Measurements from ENCODE around the gene ACTRT2. TPM values are rescaled to one million over a fixed set of nuclear protein-coding genes. Genes with fewer than 3 reads are reported as not detected.

ACTRT2 gene
- total RNA-seq, 4 donors from 2014 or later = not detected

GRCh38 chr1:3001471-3002348 lies 19.6 kb upstream of the ACTRT2 start:
- no peak for DNase-seq
- TF ChIP-seq POLR2A (IDR thresholded peaks at IDR 0.05) (no peak), CTCF (IDR thresholded peaks at IDR 0.05 in 4 of 5, conservative IDR thresholded peaks at IDR 0.05 in 1 of 5) (no peak)

GRCh38 chr1:3002349-3003038 lies 18.8 kb upstream of the ACTRT2 start:
- Histone ChIP-seq H3K4me1 (no peaks in the 10 kb centered on the region), H3K27ac (no peak overlapping the region), H3K9me3 (no peaks in the 10 kb centered on the region), H3K36me3 (no peaks in the 10 kb centered on the region), H3K27me3 (peaks cover 11 to 30% (median 22%) of the 10 kb centered on the region in 3 donors), H3K4me3 (no peak overlapping the region)
- no peak for TF ChIP-seq POLR2A (IDR thresholded peaks at IDR 0.05)
- TF ChIP-seq CTCF (IDR thresholded peaks at IDR 0.05 in 4 of 5, conservative IDR thresholded peaks at IDR 0.05 in 1 of 5) = no peak
- DNase-seq (no peak), ATAC-seq (no peak)
- in situ Hi-C loops (cut with MboI; ENCODE audit: low sequenced_read_pairs in 4 of 4) (loop anchor here (10.0 to 25.0 kb wide), 4 partner anchors 285 to 422 kb away; no protein-coding TSS in a partner anchor), intact Hi-C loops (cut with DNase I; ENCODE audit: low total_unique reads) (no loop called here)

More at GRCh38 chr1:3001471-3002348, 19.6 kb upstream of the ACTRT2 start:
- H3K9me3 ChIP-seq = no peaks in the 10 kb centered on the region
- H3K4me3 ChIP-seq = no peak overlapping the region
- H3K27me3 ChIP-seq = peaks cover 11 to 30% (median 20%) of the 10 kb centered on the region in 3 donors
- in situ Hi-C loops (cut with MboI; ENCODE audit: low sequenced_read_pairs in 4 of 4) (loop anchor here (10.0 to 25.0 kb wide), 4 partner anchors 286 to 423 kb away; no protein-coding TSS in a partner anchor), intact Hi-C loops (cut with DNase I; ENCODE audit: low total_unique reads) (no loop called here)
- ATAC-seq = no peak
- no peak overlapping the region for H3K27ac ChIP-seq
- no peaks in the 10 kb centered on the region for H3K36me3 ChIP-seq
- no peaks in the 10 kb centered on the region for H3K4me1 ChIP-seq

- in situ Hi-C loops (cut with MboI; ENCODE audit: low sequenced_read_pairs in 4 of 4) (loop anchor here (10.0 to 25.0 kb wide), 4 partner anchors 284 to 422 kb away; no protein-coding TSS in a partner anchor), intact Hi-C loops (cut with DNase I; ENCODE audit: low total_unique reads) (no loop called here)
- Histone ChIP-seq H3K36me3 (no peaks in the 10 kb centered on the region), H3K4me3 (no peak overlapping the region), H3K27ac (no peak overlapping the region), H3K9me3 (no peaks in the 10 kb centered on the region), H3K27me3 (peaks cover 11 to 28% (median 25%) of the 10 kb centered on the region in 3 donors), H3K4me1 (no peaks in the 10 kb centered on the region)
- TF ChIP-seq POLR2A (IDR thresholded peaks at IDR 0.05) (no peak), CTCF (IDR thresholded peaks at IDR 0.05 in 4 of 5, conservative IDR thresholded peaks at IDR 0.05 in 1 of 5) (no peak)
- ATAC-seq (no peak), DNase-seq (no peak)
Observed at GRCh38 chr1:3003039-3003940, 18.0 kb upstream of the ACTRT2 start.

- Histone ChIP-seq H3K27ac (no peak overlapping the region), H3K27me3 (peaks cover 16 to 34% (median 25%) of the 10 kb centered on the region in 3 donors), H3K4me3 (no peak overlapping the region), H3K36me3 (no peaks in the 10 kb centered on the region), H3K9me3 (peaks cover 0 to 3% (median 0%) of the 10 kb centered on the region in 3 donors), H3K4me1 (no peaks in the 10 kb centered on the region)
- TF ChIP-seq POLR2A (IDR thresholded peaks at IDR 0.05) (no peak), CTCF (IDR thresholded peaks at IDR 0.05 in 4 of 5, conservative IDR thresholded peaks at IDR 0.05 in 1 of 5) (no peak)
- in situ Hi-C loops (cut with MboI; ENCODE audit: low sequenced_read_pairs in 4 of 4) (loop anchor here (10.0 to 25.0 kb wide), 4 partner anchors 283 to 421 kb away; no protein-coding TSS in a partner anchor), intact Hi-C loops (cut with DNase I; ENCODE audit: low total_unique reads) (no loop called here)
- DNase-seq = no peak
- ATAC-seq = no peak
Observed at GRCh38 chr1:3003941-3004270, 17.4 kb upstream of the ACTRT2 start.

All from gastrocnemius medialis (tissue), 4 donors.